Mesodermal cell (in vitro differentiated cells): Measurements from ENCODE around the gene CHAD.
"Not testable (repeated sequence)": the region's sequence is repeated elsewhere in the genome, so short reads cannot be mapped to it uniquely, and the experiment has no call there.

Source experiments
- H3K27ac ChIP-seq: 2 replicates; pipeline ENCODE4 v1.7.0; 2013; ENCODE audit warnings: mild to moderate bottlenecking, low read depth, low read length, moderate library complexity; ENCODE audit not compliant: severe bottlenecking
- H3K36me3 ChIP-seq: 2 replicates; pipeline ENCODE4 v1.7.1; 2013; ENCODE audit warnings: mild to moderate bottlenecking, low read length, moderate library complexity; ENCODE audit not compliant: control insufficient read depth, insufficient read depth
- H3K4me1 ChIP-seq: one replicate; pipeline ENCODE4 v1.7.1; 2013; ENCODE audit warnings: mild to moderate bottlenecking, low read length; ENCODE audit not compliant: insufficient read depth, control insufficient read depth, poor library complexity, severe bottlenecking
- H3K4me3 ChIP-seq: 2 replicates; pipeline ENCODE4 v1.7.0; 2013; ENCODE audit warnings: low read length, control low read depth, mild to moderate bottlenecking; ENCODE audit not compliant: insufficient read depth, poor library complexity, severe bottlenecking; ENCODE audit errors: extremely low read depth
- H3K9me3 ChIP-seq: 2 replicates; pipeline ENCODE4 v1.7.1; 2013; ENCODE audit warnings: mild to moderate bottlenecking, low read length, moderate library complexity; ENCODE audit not compliant: control insufficient read depth
- WGBS, 2 experiments: methylation state at CpG; one replicate each; pipeline ENCODE4 v1.1.5; 2013; ENCODE audit warnings: missing lambda C conversion rate in 2 of 2; ENCODE audit not compliant: insufficient coverage in 2 of 2; 5-methylcytosine and 5-hydroxymethylcytosine counted together

CHAD gene

DNA sequence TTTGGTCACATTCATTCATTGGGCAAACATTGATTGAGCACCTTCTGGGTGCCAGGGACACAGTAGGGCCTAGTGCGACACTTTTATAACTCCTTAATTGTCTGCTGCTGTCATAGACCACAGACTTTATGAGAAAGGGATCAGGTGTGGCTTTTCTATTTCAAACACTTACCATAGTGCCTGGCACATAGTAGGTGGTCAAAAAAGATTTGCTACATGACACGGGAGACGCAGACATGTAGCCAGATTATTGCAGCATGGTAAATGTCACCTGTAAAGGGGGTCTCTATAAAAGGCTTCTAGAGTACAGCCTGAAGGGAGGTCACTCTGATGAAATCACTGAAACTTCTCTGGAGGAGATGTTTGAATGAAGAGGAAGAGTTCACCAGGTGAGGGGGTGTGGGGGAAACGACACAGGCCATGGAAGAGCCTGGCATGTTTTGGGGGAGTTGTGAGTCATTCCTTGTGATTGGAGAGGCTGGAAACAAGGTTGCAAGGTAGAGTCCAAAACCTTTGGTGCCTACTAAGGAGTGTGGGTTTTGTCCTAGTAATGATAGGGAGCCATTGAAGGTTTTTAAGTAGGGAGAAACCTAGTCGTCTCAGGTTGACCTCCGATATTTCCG lies 11.6 kb upstream of the CHAD start:
- WGBS, 2 experiments: 90 to 100% methylated on average over 3 to 4 of the region's 7 CpGs
- Histone ChIP-seq H3K4me1 (no peaks in the 10 kb centered on the region), H3K9me3 (no peaks in the 10 kb centered on the region), H3K36me3 (peaks cover 31% of the 10 kb centered on the region), H3K27ac (no peak overlapping the region), H3K4me3 (no peak overlapping the region)

DNA sequence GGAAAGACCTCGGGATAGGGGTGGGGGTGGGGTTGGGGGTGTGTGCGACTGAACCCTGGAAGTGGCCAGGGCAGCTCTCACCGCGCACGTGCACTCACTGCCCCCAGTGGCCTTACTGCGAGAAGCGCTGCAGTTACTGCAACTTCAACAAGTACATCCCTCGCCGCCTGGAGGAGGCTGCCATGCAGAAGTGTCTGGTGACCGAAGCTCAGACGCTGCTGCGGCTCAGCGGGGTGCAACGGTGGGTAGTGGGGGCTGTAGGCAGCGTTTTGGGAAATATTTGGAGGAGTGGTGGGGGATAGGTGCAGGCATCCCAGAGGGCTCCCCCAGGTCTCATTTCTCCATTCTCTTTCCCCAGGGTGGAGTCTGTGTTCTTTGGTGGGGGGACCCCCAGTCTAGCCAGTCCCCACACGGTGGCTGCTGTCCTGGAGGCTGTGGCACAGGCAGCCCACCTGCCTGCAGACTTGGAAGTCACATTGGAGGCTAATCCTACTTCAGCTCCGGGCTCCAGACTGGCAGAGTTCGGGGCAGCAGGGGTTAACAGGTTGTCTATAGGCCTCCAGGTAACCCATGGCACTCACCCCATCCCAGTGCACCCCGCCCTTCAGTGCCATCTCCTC lies 11.0 kb upstream of the CHAD start:
- 21 to 26% methylated on average over 10 to 16 of the region's 19 CpGs for WGBS, 2 experiments
- Histone ChIP-seq H3K9me3 (no peaks in the 10 kb centered on the region), H3K27ac (peak overlapping the region; percentile 78), H3K4me3 (peak overlapping the region; percentile 77), H3K36me3 (peaks cover 29% of the 10 kb centered on the region), H3K4me1 (no peaks in the 10 kb centered on the region)

DNA sequence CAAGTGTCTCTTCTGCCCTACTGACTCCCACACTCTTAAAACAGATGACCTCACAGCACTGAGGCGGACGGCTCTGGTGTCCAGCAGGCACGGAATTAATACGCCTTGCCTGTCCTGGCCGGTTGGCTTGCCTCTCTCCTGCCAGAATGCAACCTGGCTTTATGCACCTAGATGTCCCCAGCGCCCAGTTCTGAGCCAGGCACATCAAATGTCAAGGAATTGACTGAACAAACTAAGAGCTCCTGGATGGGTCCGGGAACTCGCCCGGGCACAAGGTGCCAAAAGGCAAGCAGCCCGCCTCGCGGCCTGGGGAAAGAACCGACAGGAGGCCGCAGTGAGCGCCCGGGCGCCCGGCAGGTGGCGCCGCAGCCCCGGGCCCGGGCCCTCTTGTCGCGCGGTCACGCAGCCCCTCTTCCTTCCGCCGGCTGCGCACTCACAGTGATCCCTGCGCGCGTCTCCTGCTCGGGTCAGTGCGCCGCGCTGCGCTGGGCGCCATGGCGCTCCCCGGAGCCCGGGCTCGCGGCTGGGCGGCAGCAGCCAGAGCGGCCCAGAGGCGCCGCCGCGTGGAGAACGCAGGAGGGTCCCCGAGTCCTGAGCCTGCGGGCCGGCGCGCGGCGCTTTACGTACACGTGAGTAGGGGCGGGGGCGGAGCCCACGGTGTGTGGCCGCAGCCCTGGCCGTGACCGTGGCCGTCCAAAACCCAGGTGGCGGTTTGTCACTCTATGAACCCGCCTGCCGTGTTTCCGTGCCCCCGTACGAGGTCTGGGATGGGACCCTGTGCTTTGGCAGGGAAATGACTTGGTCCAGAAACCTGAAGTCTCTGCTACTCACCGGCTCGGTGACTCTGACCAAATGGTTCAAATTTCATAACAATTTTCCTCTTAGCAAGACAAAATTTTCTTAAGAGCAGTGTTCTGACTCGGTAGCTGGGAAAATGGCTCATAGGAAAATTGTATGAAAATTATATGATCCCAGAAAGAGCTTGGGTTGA lies 10.0 kb upstream of the CHAD start, which contains the start of gene RSAD1:
Gene RSAD1, plus strand, starts transcription at position 470 of the 991 bp plus-strand sequence. Its CDS starts 25 bp downstream, at position 495.
- Histone ChIP-seq H3K27ac (peak within 1 kb of the TSS; percentile 78), H3K4me3 (peak within 1 kb of the TSS; percentile 77), H3K4me1 (no peaks in the 10 kb centered on the region), H3K36me3 (peaks cover 20% of the 10 kb centered on the region), H3K9me3 (no peaks in the 10 kb centered on the region)
- 6% methylated on average over 60 to 67 of the region's 75 CpGs for WGBS, 2 experiments

DNA sequence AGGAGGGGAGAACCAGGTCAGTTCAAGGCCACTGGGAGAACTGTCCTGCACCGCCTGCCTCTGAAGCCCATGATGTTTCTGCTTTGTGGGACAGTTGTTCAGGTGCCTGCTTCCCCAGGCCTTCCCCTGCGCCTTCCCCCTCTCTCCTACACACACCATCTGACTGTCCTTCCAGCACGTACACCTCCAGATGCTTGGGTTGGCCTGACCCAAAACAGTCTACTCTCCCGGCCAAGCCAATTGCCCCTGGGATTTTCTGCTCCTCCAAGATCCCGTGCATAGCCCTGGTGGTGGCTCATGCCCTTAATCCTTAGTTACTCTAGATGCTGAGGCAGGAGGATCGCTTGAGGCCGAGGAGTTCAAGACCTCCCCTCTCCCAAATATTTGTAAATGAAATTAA lies 9.3 kb upstream of the CHAD start:
- H3K4me3 ChIP-seq: peak overlapping the region; percentile 77

DNA sequence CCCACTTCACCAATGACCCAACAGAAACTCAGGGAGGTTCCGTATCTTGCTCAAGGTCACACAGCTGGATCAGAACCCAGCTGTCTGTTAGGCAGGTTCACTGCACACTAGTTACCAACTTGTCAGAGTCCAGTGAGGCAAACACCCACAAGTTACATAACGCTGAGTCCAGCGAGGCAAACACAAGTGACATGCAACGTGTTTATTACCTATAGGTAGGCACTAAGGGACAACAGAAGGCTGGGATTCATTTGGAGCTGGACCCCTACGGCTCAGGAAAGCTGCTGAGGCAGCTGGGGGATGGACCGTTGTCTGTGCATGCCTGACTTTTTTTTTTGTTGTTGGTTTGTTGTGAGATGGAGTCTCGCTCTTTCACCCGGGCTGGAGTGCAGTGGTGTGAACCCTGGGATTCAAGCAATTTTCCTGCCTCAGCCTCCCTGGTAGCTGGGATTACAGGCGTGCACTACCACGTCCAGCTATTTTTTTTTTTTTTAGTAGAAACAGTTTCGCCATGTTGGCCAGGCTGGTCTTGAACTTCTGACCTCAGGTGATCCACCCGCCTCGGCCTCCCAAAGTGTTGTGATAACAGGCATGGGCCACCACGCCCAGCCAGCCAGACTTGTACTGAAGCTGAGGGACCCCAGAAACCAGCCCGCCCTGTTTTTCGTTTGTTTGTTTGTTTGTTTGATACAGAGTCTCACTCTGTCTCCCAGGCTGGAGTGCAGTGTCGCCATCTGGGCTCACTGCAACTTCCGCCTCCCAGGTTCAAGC lies 8.1 kb upstream of the CHAD start:
- Histone ChIP-seq H3K27ac (no peak overlapping the region), H3K9me3 (no peaks in the 10 kb centered on the region), H3K4me1 (no peaks in the 10 kb centered on the region), H3K4me3 (no peak overlapping the region), H3K36me3 (peaks cover 9% of the 10 kb centered on the region)
- 85 to 88% methylated on average over 16 to 17 of the region's 18 CpGs for WGBS, 2 experiments

More for the DNA sequence above, 9.3 kb upstream of the CHAD start:
- H3K9me3 ChIP-seq: no peaks in the 10 kb centered on the region
- 88 to 97% methylated on average over 4 to 5 of the region's 7 CpGs for WGBS, 2 experiments
- no peaks in the 10 kb centered on the region for H3K4me1 ChIP-seq
- peaks cover 13% of the 10 kb centered on the region for H3K36me3 ChIP-seq
- peak overlapping the region; percentile 78 for H3K27ac ChIP-seq

DNA sequence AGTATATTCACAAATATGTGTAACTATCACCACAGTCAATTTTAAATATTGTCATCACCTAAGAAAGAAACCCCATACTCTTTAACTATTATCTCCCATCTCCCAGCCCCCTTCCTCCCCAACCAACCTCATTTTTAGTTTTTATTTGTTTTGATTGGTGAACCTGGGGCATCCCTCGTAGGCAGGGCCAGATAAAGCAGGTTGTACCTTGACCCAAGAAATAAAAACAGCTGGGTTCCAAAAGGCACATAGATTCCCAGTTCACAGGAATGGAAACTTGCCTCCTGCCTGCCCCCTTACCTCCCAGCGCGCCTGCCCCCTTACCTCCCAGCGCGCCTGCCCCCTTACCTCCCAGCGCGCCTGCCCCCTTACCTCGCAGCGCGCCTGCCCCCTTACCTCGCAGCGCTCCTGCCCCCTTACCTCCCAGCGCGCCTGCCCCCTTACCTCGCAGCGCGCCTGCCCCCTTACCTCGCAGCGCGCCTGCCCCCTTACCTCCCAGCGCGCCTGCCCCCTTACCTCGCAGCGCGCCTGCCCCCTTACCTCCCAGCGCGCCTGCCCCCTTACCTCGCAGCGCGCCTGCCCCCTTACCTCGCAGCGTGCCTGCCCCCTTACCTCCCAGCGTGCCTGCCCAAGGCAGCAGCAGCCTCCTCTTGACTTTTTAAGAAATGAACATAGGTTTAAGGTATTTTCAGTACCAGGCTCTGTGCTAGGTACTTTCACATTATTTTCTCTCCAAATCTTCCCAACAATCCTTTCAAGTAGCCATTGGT lies 7.3 kb upstream of the CHAD start:
- WGBS, 2 experiments: 42 to 83% methylated on average over 1 to 2 of the region's 33 CpGs
- H3K4me3 ChIP-seq, H3K4me1 ChIP-seq, H3K27ac ChIP-seq, H3K9me3 ChIP-seq, H3K36me3 ChIP-seq: not testable (repeated sequence)

DNA sequence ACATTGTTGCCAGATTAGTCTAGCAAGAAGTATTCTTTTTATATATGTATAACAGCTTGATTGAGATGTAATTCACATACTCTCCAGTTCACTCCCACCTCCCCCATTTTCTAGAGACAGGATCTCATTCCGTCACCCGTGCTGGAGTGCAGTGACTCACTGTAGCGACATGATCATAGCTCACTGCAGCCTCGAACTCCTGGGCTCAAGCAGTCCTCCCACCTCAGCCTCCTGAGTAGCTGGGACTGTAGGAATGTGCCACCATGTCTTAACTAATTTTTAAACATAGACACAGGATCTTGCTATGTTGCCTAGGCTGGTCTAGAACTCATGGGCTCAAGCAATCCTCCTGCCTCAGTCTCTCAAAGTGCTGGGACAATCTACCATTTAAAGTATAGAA lies 6.7 kb upstream of the CHAD start:
- Histone ChIP-seq H3K9me3 (no peaks in the 10 kb centered on the region), H3K4me3 (no peak overlapping the region), H3K27ac (no peak overlapping the region), H3K36me3 (peaks cover 6% of the 10 kb centered on the region), H3K4me1 (no peaks in the 10 kb centered on the region)
- WGBS, 2 experiments: 91 to 92% methylated on average over 3 to 4 of the region's 4 CpGs

DNA sequence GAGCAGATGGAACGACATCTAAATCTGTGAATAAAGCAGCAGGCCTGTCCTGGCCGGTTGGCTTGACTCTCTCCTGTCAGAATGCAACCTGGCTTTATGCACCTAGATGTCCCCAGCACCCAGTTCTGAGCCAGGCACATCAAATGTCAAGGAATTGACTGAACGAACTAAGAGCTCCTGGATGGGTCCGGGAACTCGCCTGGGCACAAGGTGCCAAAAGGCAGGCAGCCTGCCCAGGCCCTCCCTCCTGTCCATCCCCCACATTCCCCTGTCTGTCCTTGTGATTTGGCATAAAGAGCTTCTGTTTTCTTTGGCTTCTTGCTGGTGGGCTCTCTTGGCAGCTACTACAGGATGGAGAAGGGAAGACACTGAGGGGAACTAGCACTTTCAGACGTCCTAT lies 5.8 kb upstream of the CHAD start:
- Histone ChIP-seq H3K4me1 (no peaks in the 10 kb centered on the region), H3K4me3 (no peak overlapping the region), H3K9me3 (no peaks in the 10 kb centered on the region), H3K36me3 (no peaks in the 10 kb centered on the region), H3K27ac (no peak overlapping the region)
- WGBS, 2 experiments: 92% methylated on average over 2 to 6 of the region's 6 CpGs

DNA sequence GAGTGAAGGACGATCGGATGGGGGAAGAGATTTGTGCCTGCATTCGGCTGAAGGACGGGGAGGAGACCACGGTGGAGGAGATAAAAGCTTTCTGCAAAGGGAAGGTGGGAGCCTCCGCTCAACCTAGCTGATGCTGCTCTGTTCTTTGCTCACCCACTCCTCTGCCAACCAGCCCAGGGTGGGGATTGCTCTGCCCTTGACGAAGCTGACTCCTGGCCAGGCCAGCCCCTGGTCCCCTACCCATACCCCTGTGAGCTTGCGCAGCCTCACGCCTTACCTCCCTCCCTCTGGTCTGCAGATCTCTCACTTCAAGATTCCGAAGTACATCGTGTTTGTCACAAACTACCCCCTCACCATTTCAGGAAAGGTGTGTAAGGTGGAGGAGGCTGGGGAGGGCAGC lies 5.2 kb upstream of the CHAD start:
- Histone ChIP-seq H3K9me3 (no peaks in the 10 kb centered on the region), H3K36me3 (no peaks in the 10 kb centered on the region), H3K27ac (no peak overlapping the region), H3K4me3 (no peak overlapping the region), H3K4me1 (no peaks in the 10 kb centered on the region)
- WGBS, 2 experiments: 83 to 99% methylated on average over 3 to 9 of the region's 11 CpGs
